H1 (cell line): ENCODE measurements around the gene PTGER3.

Experiments used
- EZH2 ChIP-seq: fragments of 200-600 bp; sonication (generic); IDR thresholded peaks from 2 replicates; pipeline ENCODE4 v1.7.1; 2012; ENCODE audit warnings: low read depth, mild to moderate bottlenecking, moderate library complexity, low read length, inconsistent platforms; ENCODE audit not compliant: severe bottlenecking
- NANOG ChIP-seq: IDR thresholded peaks from 2 replicates; pipeline ENCODE4 v1.6.1; 2011; ENCODE audit warnings: low read length, low read depth, mild to moderate bottlenecking, inconsistent platforms; ENCODE audit not compliant: insufficient read depth, poor library complexity, severe bottlenecking
- TF ChIP-seq, protein P1 (sequence below), 3 experiments: IDR thresholded peaks; 1 replicate in 2 of 3; 2 replicates in 1 of 3; pipeline versions ENCODE4 v1.5.1 to v1.6.1; 2011; ENCODE audit warnings: low read length in 3 of 3, mild to moderate bottlenecking in 3 of 3, inconsistent platforms in 2 of 3, low read depth in 1 of 3, moderate library complexity in 1 of 3; ENCODE audit not compliant: insufficient read depth in 1 of 3; ENCODE audit errors: control extremely low read depth in 1 of 3

DNA sequence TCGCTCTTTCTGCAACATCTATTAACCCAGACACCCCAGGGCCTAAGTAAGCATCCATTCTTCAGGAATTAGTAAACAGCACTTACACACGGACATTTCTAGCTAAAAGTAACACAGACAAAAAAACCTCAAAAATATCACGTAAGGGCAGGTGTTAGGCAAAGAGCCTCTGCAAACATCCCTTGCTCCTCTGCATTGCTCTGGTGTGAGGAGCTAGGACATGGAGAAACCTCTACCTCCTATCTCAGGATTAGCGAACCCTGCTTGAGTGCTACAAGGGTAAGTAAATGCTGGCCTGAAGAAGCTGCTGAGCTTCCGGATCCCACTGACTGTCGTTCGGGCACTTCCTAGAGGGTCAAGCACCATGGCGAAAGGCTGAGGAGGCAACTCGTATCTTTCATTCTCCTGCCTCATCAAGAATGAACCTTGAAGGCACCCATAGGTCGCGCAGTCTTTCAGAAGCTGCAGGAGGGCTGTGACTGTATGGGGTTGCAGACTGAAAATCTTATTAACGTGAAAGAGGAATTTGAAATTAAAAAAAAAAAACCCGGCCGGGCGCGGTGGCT is 2.1 kb downstream of the PTGER3 start:
- TF ChIP-seq, protein P1, sequence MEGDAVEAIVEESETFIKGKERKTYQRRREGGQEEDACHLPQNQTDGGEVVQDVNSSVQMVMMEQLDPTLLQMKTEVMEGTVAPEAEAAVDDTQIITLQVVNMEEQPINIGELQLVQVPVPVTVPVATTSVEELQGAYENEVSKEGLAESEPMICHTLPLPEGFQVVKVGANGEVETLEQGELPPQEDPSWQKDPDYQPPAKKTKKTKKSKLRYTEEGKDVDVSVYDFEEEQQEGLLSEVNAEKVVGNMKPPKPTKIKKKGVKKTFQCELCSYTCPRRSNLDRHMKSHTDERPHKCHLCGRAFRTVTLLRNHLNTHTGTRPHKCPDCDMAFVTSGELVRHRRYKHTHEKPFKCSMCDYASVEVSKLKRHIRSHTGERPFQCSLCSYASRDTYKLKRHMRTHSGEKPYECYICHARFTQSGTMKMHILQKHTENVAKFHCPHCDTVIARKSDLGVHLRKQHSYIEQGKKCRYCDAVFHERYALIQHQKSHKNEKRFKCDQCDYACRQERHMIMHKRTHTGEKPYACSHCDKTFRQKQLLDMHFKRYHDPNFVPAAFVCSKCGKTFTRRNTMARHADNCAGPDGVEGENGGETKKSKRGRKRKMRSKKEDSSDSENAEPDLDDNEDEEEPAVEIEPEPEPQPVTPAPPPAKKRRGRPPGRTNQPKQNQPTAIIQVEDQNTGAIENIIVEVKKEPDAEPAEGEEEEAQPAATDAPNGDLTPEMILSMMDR (IDR thresholded peaks at IDR 0.05; ENCODE audit: control extremely low read depth in 1 of 3, insufficient read depth in 1 of 3, low read depth in 1 of 3, low read length in 3 of 3) = no peak
- TF ChIP-seq EZH2 (no peak), NANOG (no peak)
